ENCODE results near the gene ARID3B. TPM values are rescaled to one million over a fixed set of nuclear protein-coding genes. Genes with fewer than 3 reads are reported as not detected.
A peak's percentile ranks its signal among the peaks of the same experiment; 100 is the strongest.

Gene ARID3B
- total and polyA plus RNA-seq, 2 of the 13 experiments (the other 11 are each of a cell fraction or from before 2014, with no cell fraction given) = 5.3 to 12.8 TPM

DNA sequence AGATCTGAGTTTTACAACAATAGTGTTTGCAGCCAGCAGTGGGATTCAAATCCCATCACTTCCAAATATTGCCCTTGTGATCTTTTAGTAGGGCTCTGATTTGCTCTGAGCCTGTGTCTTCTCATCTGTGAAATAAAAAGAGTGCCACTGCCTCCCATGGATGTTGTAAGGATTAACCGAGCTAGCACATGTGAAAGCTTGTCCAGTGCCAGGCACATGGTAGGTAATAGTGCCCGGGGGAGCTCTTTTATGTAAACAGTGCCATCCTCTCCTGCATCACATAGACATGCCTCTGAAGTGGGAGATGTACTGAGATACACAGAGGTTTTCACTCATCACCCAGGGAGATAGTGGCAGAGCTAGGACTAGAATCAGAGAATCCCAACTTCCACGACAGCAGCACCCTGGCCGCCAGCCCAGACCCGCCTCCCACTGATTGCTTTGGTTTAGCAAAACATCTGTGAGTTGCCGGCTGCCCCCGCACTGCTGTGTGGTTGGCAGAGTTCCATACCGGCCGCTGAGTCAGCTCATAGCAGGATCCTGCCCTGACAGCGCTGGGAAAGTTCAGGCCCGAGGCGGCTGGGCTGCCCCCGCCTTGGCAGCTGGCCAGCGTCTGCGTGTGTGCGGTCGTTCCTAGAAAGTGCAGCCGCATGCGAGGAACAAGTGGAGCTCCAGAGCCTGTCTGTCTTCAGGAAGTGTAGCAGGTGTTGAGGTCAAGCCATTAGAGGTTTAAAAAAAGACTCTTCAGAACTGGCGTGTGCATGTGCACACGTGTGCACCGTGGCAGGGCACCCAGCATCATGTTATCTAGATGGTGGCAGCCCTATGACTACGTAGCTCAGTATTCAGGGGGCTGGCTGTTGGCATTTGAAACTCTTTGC lies 5.0 kb downstream of the ARID3B start (continued):
- TF ChIP-seq, protein P1, sequence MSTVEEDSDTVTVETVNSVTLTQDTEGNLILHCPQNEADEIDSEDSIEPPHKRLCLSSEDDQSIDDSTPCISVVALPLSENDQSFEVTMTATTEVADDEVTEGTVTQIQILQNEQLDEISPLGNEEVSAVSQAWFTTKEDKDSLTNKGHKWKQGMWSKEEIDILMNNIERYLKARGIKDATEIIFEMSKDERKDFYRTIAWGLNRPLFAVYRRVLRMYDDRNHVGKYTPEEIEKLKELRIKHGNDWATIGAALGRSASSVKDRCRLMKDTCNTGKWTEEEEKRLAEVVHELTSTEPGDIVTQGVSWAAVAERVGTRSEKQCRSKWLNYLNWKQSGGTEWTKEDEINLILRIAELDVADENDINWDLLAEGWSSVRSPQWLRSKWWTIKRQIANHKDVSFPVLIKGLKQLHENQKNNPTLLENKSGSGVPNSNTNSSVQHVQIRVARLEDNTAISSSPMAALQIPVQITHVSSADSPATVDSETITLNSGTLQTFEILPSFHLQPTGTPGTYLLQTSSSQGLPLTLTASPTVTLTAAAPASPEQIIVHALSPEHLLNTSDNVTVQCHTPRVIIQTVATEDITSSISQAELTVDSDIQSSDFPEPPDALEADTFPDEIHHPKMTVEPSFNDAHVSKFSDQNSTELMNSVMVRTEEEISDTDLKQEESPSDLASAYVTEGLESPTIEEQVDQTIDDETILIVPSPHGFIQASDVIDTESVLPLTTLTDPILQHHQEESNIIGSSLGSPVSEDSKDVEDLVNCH (CRISPR knock-in tag; IDR thresholded peaks at IDR 0.05) = no peak
- TF ChIP-seq FOXP1 (IDR thresholded peaks at IDR 0.05) (no peak), FOXP1 (CRISPR knock-in tag; IDR thresholded peaks at IDR 0.05) (peak; percentile 81), LRRFIP1 (CRISPR knock-in tag; conservative IDR thresholded peaks at IDR 0.05) (no peak), FOXM1 (CRISPR knock-in tag; IDR thresholded peaks at IDR 0.05) (no peak), TBL1XR1 (IDR thresholded peaks at IDR 0.05; ENCODE audit: borderline replicate concordance, low read length, partially characterized antibody) (peak; percentile 99), ZSCAN25 (CRISPR knock-in tag; IDR thresholded peaks at IDR 0.05) (peak; percentile 60; the same call in 1 of the 2 replicates), SETDB1 (CRISPR knock-in tag; IDR thresholded peaks at IDR 0.05; ENCODE audit: borderline replicate concordance) (no peak), SUZ12 (IDR thresholded peaks at IDR 0.05; ENCODE audit: low read depth, low read length) (no peak), ZMYM3 (CRISPR knock-in tag; IDR thresholded peaks at IDR 0.05) (peak; percentile 11; the same call in 1 of the 2 replicates), FOSL2 (CRISPR knock-in tag; IDR thresholded peaks at IDR 0.05) (peak; percentile 97), KMT2B (CRISPR knock-in tag; IDR thresholded peaks at IDR 0.05) (peak; percentile 66), MZF1 (CRISPR knock-in tag; IDR thresholded peaks at IDR 0.05; ENCODE audit: borderline replicate concordance) (no peak), HNRNPUL1 (IDR thresholded peaks at IDR 0.05; ENCODE audit: low read depth, low read length) (no peak), ZNF17 (CRISPR knock-in tag; IDR thresholded peaks at IDR 0.05) (no peak), ZNF770 (CRISPR knock-in tag; IDR thresholded peaks at IDR 0.05) (peak; percentile 46; the same call in 1 of the 2 replicates), HNRNPL (IDR thresholded peaks at IDR 0.05; ENCODE audit: low read depth, low read length) (peak; percentile 83; the same call in 1 of the 2 replicates), ZNF569 (CRISPR knock-in tag; IDR thresholded peaks at IDR 0.05; ENCODE audit: borderline replicate concordance) (no peak)
- TF ChIP-seq, protein P2, sequence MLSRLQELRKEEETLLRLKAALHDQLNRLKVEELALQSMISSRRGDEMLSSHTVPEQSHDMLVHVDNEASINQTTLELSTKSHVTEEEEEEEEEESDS (CRISPR knock-in tag; IDR thresholded peaks at IDR 0.05; ENCODE audit: borderline replicate concordance) = no peak
- TF ChIP-seq, protein P3, sequence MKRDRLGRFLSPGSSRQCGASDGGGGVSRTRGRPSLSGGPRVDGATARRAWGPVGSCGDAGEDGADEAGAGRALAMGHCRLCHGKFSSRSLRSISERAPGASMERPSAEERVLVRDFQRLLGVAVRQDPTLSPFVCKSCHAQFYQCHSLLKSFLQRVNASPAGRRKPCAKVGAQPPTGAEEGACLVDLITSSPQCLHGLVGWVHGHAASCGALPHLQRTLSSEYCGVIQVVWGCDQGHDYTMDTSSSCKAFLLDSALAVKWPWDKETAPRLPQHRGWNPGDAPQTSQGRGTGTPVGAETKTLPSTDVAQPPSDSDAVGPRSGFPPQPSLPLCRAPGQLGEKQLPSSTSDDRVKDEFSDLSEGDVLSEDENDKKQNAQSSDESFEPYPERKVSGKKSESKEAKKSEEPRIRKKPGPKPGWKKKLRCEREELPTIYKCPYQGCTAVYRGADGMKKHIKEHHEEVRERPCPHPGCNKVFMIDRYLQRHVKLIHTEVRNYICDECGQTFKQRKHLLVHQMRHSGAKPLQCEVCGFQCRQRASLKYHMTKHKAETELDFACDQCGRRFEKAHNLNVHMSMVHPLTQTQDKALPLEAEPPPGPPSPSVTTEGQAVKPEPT (CRISPR knock-in tag; IDR thresholded peaks at IDR 0.05; ENCODE audit: low read depth) = no peak

Data from HepG2 (cell line).